GM12874 (cell line): ENCODE results near the gene GPR18.

ENCODE experiments used
- TF ChIP-seq, protein P1 (sequence below): IDR thresholded peaks from 2 replicates; pipeline ENCODE4 v1.5.1; 2011; ENCODE audit warnings: low read depth, mild to moderate bottlenecking, control low read depth, low read length, moderate library complexity; ENCODE audit not compliant: insufficient read depth

GPR18 gene, protein sequence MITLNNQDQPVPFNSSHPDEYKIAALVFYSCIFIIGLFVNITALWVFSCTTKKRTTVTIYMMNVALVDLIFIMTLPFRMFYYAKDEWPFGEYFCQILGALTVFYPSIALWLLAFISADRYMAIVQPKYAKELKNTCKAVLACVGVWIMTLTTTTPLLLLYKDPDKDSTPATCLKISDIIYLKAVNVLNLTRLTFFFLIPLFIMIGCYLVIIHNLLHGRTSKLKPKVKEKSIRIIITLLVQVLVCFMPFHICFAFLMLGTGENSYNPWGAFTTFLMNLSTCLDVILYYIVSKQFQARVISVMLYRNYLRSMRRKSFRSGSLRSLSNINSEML

DNA sequence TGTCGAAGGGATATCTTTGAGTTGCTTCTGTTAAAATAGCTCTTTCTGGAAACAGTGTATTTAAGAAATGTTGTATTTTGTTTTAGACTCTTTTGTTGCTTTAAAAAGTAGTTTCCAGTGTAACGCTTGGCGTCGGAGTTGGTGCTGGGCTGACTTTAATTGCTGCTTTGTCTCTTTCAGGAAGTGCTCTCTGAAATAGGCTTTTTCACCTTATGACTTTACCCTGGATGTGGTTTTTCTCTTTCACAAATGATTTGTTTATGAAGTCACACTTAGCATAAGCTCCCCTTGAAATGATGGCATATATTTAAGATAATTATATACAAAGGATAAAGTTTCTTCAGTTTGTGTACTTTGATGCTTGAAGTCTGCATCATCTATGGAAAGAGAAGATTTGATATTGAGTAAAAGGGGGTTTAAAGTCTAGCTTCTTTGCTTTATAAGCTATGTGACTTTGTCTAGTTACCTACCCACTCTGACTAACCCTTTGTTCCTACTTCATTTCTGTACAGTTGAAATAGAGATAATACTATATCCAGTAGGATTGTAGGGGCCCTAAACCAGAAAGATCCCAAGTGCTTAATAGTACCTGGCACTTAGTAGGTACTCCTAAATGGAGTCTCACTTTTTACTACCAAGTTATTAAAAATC is at the start of gene GPR18:
GPR18 (minus strand) TSS at position 170 of the 651 bp plus-strand sequence. CDS start 2,507 bp downstream, outside the sequence.
- TF ChIP-seq, protein P1, sequence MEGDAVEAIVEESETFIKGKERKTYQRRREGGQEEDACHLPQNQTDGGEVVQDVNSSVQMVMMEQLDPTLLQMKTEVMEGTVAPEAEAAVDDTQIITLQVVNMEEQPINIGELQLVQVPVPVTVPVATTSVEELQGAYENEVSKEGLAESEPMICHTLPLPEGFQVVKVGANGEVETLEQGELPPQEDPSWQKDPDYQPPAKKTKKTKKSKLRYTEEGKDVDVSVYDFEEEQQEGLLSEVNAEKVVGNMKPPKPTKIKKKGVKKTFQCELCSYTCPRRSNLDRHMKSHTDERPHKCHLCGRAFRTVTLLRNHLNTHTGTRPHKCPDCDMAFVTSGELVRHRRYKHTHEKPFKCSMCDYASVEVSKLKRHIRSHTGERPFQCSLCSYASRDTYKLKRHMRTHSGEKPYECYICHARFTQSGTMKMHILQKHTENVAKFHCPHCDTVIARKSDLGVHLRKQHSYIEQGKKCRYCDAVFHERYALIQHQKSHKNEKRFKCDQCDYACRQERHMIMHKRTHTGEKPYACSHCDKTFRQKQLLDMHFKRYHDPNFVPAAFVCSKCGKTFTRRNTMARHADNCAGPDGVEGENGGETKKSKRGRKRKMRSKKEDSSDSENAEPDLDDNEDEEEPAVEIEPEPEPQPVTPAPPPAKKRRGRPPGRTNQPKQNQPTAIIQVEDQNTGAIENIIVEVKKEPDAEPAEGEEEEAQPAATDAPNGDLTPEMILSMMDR, result no peak

DNA sequence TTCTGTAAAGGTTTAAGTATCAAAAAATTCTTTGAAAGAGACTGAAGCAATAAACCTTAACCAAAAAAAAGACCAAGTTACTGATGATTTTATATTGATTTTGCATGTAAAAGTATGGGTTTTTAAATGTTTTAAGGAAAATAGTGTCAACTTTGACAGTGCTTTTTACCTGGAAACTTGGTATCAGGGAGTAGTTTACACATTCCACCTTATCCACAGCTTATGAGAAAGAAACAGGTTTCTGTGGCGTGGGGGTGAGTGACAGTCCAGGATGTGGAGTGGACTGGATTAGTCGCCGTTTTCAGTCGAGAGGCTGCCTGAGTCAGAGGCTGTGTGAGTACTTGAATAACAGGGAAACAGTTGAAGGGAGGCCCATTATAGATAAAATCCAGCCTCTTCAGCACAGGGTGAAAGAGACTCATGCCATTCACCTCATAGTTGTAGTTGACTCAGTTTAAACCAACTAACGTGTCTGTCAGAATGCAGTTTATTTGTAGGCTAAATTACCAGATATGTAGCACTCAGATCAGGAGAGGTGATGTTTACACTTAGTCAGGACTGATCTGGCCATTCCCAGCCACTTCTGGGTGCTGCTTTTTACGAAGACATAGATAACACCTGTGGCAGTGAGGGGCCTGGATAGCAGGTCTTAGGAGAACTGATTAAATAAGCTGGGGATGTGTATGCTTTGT is 49.6 kb upstream of the GPR18 start:
- TF ChIP-seq, protein P1, result no peak

DNA sequence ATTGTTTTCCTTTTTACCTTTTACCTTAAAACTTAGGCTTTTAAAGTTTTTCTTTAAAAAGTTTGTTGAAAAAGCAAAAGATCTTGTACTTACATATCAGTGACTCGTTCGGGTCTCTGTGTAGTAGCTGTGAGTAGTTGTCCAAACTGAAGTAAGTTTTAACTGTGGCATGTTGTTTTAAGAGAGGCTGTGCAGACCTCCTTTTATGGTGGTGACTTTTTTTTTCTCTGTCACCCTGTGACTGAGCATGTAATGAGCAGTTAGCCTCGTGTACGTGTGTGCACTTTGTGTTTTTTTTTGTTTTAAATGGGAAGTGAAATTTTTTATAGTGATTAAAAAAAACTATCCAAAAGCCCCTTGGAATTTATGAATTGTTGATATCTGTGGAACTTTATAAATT is 49.1 kb upstream of the GPR18 start, which contains the start of gene GPR183:
GPR183 (minus strand) TSS at position 153 of the 400 bp plus-strand sequence. CDS start 11,254 bp downstream, outside the sequence.
- TF ChIP-seq, protein P1, result no peak

DNA sequence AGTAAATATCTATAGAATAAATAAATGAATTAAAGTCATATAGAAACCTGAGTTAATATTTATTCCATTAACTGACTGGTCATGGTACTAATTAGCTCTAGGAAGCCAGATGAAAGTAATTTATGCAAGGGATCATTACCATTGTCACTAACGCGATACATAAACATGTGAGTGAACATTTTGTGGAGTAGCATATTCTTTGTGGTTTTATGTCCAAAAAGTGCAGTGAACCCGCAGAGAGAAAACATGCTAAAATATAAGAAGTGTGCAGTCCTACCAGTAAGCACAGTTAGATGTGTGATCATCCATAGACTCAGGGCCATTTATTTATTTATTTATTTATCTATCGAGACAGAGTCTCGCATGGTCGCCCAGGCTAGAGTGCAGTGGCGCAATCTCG is 47.4 kb upstream of the GPR18 start:
- TF ChIP-seq, protein P1, result no peak

DNA sequence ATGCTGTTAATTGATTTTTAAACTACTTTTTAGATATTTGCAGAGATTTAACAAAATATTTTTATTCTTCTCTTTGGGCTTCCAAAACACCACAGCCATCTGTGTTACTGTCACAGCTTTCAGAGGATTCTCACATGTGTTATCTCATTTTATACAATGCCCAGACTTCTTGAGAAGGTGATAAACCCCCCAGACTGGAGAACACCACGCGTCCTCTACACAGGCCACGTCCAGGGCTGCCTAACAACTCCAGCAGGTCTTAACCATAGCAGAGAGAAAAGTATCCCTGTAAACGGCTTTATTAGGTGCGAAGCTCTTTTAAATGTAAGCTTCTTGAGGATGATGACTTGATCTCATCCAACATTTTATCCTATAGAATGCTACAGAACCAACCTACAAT is 47.0 kb upstream of the GPR18 start:
- TF ChIP-seq, protein P1, result no peak

DNA sequence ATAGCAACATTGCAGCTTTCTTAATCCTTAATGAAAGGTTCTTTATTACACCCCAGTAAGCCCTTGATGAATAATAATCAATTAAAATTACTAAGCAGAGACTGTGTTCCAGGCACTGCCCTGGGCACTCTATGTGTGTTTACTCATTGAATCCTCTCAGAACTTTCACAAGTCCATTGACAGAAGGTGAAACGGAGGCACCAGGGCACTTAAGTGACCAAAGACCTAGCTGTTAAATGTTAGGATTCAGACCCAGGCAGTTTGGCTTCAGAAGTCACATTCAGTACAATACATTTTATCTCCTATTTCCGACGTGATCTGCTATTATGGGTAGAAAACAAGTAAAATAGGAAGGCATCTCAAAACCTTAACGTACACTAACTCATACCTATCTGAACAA is 46.4 kb upstream of the GPR18 start:
- TF ChIP-seq, protein P1, result no peak

DNA sequence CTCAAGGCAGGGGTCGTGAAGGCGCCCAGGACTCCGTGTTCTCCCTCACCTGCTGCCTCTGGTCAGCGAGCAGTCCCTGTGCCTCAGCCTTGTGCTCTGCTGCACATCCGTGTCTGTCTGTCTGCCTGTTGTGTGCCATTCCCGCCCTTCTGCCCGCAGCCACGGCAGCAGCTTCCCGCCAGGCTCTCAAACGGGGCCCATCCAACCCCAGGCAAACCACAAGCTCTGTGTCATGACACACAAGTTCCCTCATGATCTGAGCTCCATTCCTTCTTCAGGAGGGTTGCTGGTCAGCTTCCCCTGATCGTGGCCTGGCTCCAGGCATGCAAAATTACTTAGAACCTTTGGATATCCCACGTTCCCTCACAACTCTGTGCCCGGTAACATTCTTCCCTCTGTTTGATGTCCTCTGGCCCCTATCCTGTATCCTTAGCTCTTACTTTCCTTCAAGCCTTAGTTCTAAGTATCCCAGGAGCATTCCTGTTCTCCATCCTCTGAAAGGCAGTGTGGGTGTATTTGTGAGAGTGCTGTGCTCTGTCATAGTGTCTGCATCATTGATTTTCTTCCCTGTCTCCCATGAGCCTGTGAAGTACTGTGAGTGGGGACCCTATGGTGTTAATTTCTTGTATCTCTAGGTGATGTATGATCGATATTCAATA is 45.8 kb upstream of the GPR18 start:
- TF ChIP-seq, protein P1, result no peak
